HG03571 (cell line): ENCODE measurements around the gene RBM12.

Experiments
- ATAC-seq: cut with Tn5 transposase; IDR thresholded peaks from one replicate; pipeline ENCODE4 v1.9.1; 2021; ENCODE audit not compliant: unreplicated experiment

RBM12 gene

DNA sequence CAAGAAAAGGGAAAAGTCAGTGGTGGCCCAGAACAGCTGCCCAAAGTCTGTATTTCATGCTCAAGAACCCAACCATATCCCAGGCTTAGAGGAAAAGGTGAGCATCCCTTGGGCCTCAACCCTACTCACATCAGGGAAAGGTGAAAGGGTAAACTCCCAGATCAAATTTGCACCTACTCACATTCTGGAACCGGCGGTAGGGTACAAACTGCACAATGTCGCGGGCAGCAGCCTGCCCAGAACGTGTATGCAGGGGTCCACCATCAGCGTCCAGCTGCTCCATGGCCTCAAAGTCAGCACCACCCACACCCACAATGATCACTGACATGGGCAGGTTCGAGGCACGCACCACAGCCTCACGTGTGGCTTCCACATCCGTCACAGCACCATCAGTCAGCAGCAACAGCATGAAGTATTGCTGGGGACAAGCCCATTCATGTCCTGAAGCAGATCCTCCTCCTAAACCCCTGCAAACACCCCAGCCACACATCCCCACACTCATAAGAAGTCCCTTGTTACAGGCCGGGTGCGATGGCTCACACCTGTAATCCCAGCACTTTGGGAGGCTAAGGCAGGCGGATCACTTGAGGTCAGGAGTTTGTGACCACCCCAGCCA is 38.2 kb downstream of the RBM12 start:
- no peak for ATAC-seq

DNA sequence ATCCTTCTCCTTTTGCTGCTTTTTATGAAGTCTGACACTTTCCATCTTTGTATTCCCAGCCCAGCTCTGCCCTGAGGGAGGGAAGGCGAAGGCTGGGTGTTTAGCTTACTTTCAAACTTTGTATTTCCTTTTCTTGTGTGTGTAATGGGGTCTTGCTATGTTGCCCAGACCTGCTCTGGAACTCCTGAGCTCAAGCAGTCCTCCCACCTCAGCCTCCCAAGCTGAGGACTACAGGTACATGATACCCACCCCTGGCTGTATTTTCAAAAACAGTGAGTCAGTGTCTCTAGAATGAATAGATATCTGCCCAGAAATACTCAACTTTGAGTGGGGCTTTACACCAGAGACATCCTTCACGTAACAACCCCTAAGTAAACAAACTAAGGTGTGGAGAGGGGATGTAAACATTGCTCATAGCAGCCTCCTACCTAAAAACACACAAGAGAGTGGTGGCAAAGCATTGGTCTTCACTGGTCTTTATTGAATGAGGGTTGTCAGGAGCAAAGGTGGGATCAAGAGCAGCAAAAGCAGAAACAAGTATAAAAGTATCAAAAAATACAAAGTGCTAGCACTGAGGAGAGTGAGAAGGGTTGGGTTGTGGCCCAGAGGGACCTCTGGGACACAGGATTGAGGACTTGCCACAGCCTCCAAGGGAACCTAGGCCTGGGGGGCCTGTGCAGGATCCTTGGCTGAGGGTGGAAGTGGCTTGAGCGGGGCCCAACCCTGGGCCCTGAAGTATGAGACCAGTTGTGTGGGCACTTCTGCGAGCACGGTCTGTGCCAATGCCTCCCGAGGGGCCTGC is 38.9 kb downstream of the RBM12 start:
- no peak for ATAC-seq

DNA sequence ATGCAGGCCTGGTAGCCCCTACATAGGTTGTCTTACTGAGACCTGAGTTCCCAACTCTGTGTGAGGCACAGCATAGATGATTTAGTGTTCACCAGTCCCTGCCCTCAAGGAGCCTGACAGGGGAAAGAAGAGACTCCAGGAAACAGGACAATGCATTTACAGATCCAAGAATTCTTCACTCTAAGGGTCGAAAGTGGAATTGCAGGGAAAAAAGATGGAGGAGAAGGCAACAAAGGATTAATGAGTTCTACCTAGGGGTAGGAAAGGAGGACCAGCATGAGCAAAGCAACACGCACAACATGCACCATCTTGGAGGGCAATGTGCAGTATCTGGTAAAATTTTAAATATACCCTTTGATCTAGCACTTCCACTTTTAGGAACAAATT is 43.1 kb downstream of the RBM12 start:
- ATAC-seq = no peak

DNA sequence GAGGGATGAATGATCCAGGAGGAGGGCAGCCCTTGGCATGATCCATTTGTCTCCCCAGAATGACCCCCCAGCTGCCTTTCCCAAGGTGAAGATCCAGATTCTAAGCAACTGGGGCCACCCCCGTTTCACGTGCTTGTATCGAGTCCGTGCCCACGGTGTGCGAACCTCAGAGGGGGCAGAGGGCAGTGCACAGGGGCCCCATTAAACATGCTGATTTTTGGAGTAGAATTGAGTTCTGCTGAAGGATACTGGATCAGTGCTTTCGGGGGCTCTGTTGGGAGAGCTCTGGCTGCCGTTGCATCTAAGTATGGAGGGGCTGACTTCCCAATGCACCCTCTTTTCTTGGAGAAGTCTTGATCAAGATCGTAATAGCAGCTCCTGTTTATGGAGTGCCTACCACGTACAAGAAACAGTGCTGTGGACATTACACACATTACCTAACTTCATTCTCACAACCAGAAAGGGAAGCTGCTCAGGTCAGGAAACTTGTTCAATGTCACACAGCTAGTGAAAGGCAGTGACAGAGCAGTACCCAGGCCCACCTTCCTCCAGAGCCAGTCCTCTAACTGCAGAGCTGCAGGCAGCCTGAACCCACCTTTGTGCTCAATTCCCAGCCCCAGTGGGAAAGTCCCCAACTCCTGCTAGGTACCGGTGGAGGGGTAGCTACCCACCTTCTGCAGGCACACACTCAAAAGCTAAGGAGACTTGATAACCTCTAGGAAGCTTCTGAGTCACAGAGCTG is 43.7 kb downstream of the RBM12 start:
- no peak for ATAC-seq

DNA sequence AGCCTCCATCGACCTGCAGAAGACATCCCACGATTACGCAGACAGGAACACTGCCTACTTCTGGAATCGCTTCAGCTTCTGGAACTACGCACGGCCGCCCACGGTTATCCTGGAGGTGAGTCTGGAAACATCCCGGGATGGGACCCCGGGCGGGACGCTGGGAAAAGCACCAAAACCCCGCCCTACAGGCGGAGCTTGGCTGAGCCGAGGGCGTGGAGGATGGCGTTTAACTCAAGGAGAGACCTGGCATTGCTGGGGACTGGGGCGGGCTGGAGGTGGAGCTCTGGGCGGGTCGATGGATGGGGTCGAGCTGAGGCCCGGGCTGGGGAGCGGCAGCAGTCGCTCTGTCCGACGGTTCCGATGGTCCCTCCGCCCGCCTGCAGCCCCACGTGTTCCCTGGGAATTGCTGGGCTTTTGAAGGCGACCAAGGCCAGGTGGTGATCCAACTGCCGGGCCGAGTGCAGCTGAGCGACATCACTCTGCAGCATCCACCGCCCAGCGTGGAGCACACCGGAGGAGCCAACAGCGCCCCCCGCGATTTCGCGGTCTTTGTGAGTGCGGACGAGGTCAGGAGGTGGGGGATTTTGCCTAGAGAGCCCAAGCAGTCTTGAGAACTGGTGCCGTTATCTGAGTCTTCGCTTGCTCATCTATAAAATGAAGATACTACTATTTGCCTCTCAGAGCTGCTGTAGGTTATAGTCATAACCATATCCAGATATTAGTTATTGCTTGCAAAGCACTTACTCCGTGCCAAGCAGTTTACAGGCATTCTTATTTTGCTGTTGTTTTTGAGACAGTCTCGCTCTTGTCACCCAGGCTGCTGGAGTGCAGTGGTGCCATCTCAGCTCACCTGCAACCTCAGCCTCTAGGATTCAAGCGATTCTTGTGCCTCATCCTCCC is 45.3 kb downstream of the RBM12 start:
- ATAC-seq = no peak

DNA sequence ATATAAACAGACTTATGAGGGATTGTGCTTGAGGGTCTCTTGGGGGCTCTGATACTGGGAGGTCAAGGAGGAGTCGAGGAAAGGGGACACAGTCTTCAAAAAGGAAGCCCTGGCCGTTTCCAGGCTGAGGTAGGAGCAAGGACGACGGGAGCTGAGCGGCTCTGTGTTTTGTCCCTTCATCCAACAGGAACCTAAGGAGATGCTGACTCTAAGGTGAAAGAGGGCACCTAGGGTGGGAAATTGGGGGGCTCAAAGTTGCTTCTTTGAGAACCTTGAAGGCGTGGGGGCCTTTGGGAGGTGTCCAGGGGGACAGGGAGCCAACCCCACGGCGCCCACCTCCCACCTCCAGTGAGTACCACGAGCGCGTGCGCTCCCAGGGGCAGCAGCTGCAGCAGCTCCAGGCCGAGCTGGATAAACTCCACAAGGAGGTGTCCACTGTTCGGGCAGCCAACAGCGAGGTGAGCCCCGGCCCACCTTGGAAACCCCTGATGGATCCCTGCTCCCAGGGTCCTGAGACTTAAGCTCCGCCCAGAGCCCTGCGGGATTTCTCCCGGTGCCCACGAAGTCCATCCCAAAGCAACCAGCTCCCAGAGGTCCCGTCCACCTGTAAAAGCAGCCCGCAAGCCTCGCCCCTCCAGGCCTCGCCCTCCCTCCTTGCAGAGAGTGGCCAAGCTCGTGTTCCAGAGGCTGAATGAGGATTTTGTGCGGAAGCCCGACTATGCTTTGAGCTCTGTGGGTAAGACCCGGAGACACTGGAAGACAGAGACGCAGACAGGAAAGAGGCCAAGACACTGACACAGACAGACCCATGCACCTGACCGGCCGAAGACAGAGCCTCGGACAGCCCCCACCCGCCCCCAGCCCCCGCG is 46.2 kb downstream of the RBM12 start:
- no peak for ATAC-seq

DNA sequence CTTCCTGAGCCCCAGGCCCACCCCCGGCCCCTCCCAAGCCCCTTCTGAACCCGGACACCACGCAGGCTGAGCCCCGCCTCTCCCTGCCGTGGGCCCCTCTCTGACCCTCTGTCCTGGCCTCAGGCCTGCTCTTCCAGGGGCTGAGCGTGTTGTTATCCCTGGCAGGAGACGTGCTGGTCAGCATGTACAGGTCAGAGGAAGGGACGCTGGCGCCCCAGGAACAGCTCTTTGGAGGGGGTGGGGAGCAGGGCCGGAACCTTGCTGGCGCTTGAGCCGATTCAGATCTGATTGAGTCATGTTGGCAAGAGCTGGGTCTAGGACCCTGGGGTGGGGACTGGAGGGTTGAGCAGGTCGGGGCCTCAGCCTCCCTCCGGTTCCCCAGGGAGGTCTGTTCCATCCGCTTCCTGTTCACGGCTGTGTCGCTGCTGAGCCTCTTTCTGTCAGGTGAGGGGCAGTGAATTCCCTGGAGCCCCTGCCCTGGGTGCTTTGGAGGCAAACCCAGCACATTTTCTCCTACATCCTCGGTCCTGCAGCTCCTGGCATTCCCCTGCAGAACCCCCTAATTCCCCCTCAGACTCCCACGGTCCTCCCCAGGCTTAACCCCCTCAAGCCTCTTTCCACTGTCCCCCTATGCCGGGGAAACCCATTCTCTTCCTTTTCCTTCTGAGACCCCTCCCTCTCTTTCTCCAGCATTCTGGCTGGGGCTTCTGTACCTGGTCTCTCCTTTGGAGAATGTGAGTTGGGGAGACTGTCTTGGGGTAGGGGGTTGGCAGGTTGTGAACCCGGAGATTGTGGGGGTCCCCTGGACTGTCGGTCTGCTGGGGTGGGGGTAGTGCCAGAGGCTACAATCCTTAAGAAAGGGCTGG is 47.1 kb downstream of the RBM12 start:
- ATAC-seq = no peak

DNA sequence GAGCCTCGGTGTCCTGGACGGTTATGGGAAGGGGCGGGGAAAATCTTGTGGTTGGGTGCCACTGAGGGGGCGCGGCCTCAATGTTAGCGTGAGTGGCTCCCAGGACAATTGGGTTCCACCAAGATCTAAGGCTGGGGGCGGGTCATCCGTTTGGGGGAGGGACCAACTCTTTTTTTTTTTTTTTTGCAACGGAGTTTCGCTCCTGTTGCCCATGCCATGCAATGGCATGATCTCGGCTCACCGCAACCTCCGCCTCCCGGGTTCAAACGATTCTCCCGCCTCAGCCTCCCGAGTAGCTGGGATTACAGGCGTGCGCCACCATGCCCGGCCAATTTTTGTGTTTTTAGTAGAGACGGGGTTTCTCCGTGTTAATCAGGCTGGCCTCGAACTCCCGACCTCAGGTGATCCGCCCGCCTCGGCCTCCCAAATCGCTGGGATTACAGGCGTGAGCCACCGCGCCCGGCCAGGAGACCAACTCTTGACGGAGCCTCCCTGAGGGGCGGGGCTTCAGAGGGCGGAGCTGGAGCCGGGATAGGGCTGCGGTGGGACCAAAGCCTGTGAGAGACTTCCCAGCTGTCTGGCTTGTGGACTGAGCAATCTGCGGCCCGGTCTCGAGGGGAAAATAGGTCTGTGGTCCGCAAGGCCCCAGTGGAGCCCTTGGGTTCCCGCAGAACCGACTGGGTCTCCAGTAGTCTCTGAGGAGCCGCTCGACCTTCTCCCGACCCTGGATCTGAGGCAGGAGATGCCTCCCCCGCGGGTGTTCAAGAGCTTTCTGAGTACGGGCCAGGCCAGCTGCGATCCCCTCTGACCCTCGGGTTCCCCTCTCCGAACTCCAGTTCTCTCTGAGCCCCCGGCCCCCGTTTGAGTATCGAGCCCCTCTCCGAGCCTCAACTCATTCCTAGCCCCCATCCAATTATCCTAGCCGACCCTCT is 48.0 kb downstream of the RBM12 start:
- no peak for ATAC-seq

DNA sequence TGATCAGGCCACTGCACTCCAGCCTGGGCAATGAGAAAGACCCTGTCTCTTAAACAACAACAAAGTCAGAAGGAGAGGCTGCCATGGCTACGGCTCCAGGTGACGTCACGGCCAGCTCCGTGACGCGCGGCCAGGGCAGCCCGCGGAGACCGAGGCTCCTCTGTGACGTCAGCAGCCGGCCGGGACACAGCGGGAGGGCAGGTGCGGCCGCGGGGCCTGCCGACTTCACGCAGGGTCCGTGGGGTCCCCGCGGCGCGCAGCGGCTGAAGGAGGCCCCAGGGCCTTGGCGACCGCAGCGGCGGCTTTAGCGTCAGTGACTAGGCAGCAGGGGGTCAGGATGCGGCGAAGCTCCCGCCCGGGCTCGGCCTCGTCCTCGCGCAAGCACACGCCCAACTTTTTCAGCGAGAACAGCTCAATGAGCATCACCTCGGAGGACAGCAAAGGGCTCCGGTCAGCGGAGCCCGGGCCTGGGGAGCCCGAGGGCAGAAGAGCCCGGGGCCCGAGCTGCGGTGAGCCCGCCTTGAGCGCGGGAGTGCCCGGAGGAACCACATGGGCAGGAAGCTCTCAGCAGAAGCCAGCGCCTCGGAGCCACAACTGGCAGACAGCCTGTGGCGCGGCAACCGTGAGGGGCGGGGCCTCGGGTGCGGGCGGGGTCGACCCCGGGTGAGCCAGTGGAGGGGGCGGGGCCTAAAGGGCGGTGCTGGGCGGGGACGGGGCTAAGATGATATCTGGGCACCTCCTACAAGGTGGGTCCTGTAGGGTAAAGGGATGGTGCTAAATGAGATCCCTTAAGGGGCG is 48.8 kb downstream of the RBM12 start, which contains the start of gene SPAG4:
Gene SPAG4, plus strand, starts transcription at position 163 of the 798 bp plus-strand sequence. Its CDS starts 175 bp downstream, at position 338.
- peak; percentile 72 for ATAC-seq

DNA sequence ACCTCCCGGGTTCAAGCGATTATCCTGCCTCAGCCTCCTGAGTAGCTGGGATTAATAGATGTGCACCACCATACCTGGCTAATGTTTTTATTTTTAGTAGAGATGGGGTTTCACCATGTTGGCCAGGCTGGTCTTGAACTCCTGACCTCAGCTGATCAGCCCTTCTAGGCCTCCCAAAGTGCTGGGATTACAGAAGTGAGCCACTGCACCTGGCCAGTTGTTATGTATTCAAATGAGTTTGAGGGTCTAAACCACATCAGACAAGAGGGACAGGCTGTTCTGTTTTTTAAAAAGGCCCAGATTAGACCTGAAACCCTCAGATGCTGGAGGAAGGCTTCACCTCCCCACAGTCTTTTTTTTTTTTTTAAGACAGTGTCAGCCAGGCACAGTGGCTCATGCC is 53.2 kb downstream of the RBM12 start:
- no peak for ATAC-seq

DNA sequence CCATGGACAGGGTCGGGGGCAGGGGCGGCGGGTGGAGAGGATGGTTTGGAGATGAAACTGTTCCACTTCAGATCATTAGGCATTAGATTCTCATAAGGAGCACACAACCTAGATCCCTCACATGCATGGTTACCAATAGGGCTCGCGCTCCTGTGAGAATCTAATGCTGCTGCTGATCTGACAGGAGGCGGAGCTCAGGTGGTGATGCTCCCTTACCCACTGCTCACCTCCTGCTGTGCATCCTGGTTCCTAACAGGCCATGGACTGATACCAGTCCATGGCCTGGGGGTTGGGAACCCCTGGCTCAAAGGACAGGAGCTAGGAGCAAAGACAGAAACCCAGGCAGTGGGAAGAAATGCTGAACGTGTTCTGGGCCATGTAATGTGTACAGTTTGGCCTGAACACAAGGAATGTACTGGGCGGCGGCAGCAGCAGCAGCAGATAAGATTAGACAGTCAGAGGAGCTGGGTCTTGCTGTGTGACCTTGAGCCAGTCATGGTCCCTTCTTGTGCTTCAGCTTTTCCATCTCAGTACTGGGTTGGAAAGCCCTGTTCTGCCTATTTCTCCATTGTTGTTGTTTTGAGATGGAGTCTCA is 53.8 kb downstream of the RBM12 start:
- no peak for ATAC-seq

DNA sequence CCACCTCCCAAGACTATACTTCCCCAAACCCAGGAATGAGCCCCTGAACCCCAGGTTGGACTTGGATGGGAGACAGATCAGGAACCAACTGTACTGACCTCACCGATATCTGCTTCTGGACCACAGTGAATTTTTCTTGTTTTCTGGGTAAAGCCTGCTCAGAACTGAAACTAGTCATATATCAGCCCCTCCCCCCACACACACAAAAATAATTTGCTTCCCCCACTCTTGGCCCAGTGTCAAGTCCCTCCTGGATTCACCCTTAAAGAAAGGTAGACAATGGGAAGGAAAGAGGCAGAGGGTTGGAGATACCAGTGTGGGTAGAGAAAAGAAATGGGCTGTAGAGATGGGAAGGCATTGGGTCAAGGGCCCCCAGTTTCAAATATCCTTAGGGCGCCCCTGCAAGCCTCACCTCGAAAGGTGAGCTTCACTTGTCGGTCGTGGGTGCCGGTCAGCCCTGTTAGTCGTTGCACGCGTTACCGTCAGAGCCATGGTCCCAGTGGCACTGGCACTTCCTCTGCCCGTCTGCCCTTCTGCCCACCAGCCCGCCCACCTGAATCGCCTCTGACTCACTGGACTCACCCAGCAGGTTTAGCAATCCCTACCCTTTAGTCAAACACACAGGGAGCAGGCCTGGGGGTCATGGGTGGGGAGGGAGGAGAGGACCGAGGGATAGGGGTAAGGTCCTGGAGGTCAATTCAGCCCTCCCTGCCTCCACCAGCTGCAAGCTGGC is 57.5 kb downstream of the RBM12 start:
- no peak for ATAC-seq

DNA sequence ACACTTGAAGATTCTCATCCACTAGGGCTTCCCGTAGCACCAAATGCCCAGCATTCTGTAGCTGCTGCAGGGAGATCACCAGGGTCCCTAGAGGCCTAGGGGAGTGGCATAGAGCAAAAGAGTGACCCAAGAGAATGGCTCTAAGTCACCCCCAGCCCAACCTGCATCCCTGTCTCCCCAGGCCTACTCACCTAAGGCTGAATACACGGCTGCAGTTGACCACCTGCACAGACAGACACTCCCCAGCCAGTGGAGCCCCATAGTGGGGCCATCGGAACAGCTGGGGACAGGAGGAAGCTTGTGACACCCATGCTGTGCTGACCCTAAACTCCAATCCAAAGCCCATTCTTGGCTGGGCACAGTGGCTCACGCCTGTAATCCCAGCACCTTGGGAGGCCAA is 58.6 kb downstream of the RBM12 start:
- ATAC-seq = no peak

DNA sequence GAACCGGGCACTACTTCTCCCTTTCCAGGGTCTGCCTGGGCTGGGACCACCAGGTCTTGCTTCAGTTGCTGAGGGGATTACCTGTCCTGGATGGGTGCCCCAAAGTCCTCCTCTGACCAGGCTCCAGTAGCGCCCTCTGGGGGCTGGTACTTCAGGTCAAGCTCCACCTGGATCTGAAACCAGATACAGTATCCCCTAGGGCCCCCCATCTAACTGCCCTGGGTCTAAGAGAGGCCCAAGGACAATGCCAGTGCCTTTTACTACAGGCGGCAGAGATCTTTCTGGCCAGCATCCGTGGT is 60.3 kb downstream of the RBM12 start:
- no peak for ATAC-seq

DNA sequence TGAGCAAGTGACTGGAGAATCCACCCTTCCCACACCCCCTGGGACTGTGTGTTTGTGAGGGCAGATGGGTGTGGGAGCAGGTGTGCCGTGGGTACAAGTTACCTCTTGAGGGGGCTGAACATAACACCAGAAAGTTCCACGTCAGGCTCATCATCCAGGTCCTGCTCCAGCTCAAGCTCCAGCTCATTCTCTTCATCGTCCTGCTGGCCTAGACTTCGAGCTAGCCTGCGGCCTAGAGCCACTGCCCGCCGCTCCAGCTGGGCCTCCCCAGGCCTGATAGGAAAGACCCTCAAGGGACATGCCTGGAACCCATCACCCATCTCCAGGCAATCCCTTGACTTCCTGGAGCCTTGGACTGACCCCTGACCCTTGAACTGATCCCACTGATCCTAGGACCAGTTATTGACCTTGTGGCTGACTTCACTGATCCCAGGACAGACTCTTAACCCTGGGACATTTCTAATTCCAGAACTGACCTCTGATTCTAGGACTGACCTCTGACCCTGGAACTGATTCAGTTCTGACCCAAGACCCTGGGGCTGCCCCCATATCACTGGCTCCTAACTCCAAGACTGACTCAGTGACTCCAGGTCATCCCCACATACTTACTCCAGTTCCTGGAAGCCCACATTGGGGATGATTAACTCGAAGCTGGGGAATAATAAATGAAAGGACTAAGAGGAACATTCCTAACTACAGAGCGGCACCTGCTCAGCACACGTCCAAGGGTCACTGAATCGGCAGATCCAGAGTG is 60.8 kb downstream of the RBM12 start:
- ATAC-seq = no peak
